DOHH2 (cell line): ENCODE measurements around the gene C9orf43.
"Not testable (repeated sequence)": the region's sequence is repeated elsewhere in the genome, so short reads cannot be mapped to it uniquely, and the experiment has no call there.

Experiments
- H3F3A ChIP-seq: fragments of 200-600 bp; sonication (generic), shearing (Covaris generic); 2 replicates; pipeline ENCODE4 v1.6.0; 2016; ENCODE audit warnings: antibody characterized with exemption, mild to moderate bottlenecking; ENCODE audit not compliant: control insufficient read depth, insufficient read depth
- H3K27ac ChIP-seq: fragments of 200-600 bp; sonication (generic); 2 replicates; pipeline ENCODE4 v1.5.1; 2014; ENCODE audit warnings: low read depth, mild to moderate bottlenecking, low read length, moderate library complexity
- H3K27me3 ChIP-seq: fragments of 200-600 bp; sonication (generic); 2 replicates; pipeline ENCODE4 v1.6.1; 2014; ENCODE audit warnings: mild to moderate bottlenecking, low read length, mixed read lengths; ENCODE audit not compliant: control insufficient read depth
- H3K36me3 ChIP-seq: fragments of 200-600 bp; sonication (generic); 2 replicates; pipeline ENCODE4 v1.6.1; 2014; ENCODE audit warnings: mild to moderate bottlenecking, low read length, moderate library complexity, mixed read lengths; ENCODE audit not compliant: control insufficient read depth
- H3K4me1 ChIP-seq: fragments of 200-600 bp; sonication (generic); 2 replicates; pipeline ENCODE4 v1.6.1; 2014; ENCODE audit warnings: mild to moderate bottlenecking, low read length, mixed read lengths; ENCODE audit not compliant: control insufficient read depth
- H3K4me2 ChIP-seq: fragments of 200-600 bp; sonication (generic); 2 replicates; pipeline ENCODE4 v1.6.0; 2014; ENCODE audit warnings: mild to moderate bottlenecking, low read length, moderate library complexity
- H3K4me3 ChIP-seq: fragments of 200-600 bp; sonication (generic); 2 replicates; pipeline ENCODE4 v1.5.1; 2014; ENCODE audit warnings: mild to moderate bottlenecking, low read length, mixed read lengths
- H3K79me2 ChIP-seq: fragments of 200-600 bp; sonication (generic); 2 replicates; pipeline ENCODE4 v1.6.1; 2014; ENCODE audit warnings: mild to moderate bottlenecking, low read length, mixed read lengths; ENCODE audit not compliant: control insufficient read depth
- H3K9me2 ChIP-seq: fragments of 200-600 bp; sonication (generic); replicated peaks from 2 replicates; pipeline ENCODE4 v1.6.1; 2014; ENCODE audit warnings: mild to moderate bottlenecking, low read length, mixed read lengths; ENCODE audit not compliant: control insufficient read depth
- H3K9me3 ChIP-seq: fragments of 200-600 bp; sonication (generic); 2 replicates; pipeline ENCODE4 v1.6.1; 2014; ENCODE audit warnings: antibody characterized with exemption, low read length, mixed read lengths; ENCODE audit not compliant: control insufficient read depth, insufficient read depth
- H4K20me1 ChIP-seq: fragments of 200-600 bp; sonication (generic); 2 replicates; pipeline ENCODE4 v1.6.0; 2014; ENCODE audit warnings: low read depth, mild to moderate bottlenecking, antibody characterized with exemption, low read length, moderate library complexity; ENCODE audit not compliant: control insufficient read depth, insufficient read depth
- EZH2phosphoT487 ChIP-seq: fragments of 200-600 bp; sonication (generic); IDR thresholded peaks from 2 replicates; pipeline ENCODE4 v1.6.1; 2017; ENCODE audit warnings: borderline replicate concordance, mild to moderate bottlenecking, antibody characterized with exemption, low read length, moderate library complexity, mixed read lengths
- TF ChIP-seq, protein P1 (sequence below): fragments of 200-600 bp; sonication (generic); IDR thresholded peaks from one replicate; pipeline ENCODE4 v1.5.1; 2014; ENCODE audit warnings: antibody characterized with exemption, mild to moderate bottlenecking, low read depth, low read length; ENCODE audit not compliant: poor library complexity, severe bottlenecking

C9orf43 gene

DNA sequence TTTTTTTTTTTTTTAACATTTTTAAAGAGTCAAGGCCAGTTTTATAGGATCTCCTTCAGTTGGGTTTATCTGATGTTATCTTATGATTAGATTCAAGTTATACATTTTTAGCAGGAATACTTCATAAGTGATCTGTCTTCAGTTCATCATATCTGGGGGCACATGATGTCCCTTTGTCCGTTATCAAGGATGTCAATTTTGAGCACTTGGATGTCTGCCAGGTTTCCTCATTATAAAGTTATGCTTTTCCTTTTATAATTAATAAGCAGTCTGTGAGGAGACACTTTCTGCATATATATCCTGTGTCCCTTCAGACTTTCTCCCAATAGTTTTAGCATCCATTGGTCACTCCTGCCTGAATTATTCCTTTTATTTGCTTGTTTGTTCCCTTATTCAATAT is 45.6 kb upstream of the C9orf43 start:
- no peaks in the 10 kb centered on the region for H3K36me3 ChIP-seq
- H3K9me3 ChIP-seq = no peaks in the 10 kb centered on the region
- no peak overlapping the region for H3K27ac ChIP-seq
- no peak overlapping the region for H3K4me3 ChIP-seq
- H3K4me1 ChIP-seq = no peaks in the 10 kb centered on the region
- no peaks in the 10 kb centered on the region for H3K79me2 ChIP-seq
- no peaks in the 10 kb centered on the region for H3F3A ChIP-seq
- H4K20me1 ChIP-seq = no peaks in the 10 kb centered on the region
- no peak overlapping the region for H3K4me2 ChIP-seq
- no peak for TF ChIP-seq EZH2phosphoT487
- TF ChIP-seq, protein P1, sequence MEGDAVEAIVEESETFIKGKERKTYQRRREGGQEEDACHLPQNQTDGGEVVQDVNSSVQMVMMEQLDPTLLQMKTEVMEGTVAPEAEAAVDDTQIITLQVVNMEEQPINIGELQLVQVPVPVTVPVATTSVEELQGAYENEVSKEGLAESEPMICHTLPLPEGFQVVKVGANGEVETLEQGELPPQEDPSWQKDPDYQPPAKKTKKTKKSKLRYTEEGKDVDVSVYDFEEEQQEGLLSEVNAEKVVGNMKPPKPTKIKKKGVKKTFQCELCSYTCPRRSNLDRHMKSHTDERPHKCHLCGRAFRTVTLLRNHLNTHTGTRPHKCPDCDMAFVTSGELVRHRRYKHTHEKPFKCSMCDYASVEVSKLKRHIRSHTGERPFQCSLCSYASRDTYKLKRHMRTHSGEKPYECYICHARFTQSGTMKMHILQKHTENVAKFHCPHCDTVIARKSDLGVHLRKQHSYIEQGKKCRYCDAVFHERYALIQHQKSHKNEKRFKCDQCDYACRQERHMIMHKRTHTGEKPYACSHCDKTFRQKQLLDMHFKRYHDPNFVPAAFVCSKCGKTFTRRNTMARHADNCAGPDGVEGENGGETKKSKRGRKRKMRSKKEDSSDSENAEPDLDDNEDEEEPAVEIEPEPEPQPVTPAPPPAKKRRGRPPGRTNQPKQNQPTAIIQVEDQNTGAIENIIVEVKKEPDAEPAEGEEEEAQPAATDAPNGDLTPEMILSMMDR = no peak
- H3K9me2 ChIP-seq = no peaks in the 10 kb centered on the region
- H3K27me3 ChIP-seq = peaks cover 5% of the 10 kb centered on the region

DNA sequence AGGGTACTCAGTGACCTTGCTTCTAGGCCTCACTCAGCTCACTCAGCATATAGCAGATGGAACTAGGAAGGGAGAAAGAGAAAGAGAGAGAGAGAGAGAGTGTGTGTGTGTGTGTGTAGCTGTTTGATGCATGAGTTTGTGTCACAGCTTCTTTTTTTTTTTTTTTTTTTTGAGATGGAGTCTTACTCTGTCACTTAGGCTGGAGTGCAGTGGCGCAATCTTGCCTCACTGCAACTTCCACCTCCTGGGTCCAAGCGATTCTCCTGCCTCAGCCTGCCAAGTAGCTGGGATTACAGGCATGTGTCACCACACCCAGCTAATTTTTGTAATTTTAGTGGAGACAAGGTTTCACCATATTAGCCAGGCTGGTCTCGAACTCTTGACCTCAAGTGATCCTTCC is 44.9 kb upstream of the C9orf43 start:
- H3K9me2 ChIP-seq, H3F3A ChIP-seq, H3K27ac ChIP-seq, H3K9me3 ChIP-seq, H3K4me2 ChIP-seq, H3K4me3 ChIP-seq, H3K4me1 ChIP-seq, H3K27me3 ChIP-seq, H3K79me2 ChIP-seq, H3K36me3 ChIP-seq, H4K20me1 ChIP-seq: not testable (repeated sequence)

DNA sequence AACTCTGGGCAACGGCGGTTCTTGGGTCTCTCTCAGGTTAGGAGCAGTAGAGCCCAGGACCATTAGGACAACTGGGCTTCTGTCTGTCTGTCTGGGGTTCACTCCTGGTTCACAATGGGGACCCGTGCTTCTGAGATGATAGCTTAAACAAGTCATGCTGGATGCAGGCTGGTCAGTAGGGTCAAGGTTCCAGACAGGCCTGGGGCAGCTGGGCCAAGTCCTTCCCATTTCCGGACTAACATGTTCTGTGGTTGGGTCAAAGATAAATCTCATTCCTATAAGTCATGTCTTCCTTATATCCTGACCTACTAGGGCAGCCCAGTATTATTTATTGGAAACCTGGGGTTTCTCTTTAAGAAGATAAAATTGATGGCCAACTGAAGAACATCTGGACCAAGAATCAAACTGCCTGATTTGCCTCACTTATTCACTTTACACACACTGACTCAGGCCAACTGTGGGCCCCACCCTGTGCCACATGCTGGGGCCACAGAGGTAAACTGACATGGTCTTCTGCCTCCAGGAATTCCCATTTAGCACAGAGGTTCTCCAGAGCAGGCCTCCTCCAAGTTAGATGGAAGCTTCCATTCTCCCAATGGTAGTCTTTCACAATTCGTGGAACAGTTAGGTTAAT is 42.1 kb upstream of the C9orf43 start:
- no peak overlapping the region for H3K27ac ChIP-seq
- TF ChIP-seq EZH2phosphoT487 = no peak
- TF ChIP-seq, protein P1 = no peak
- no peaks in the 10 kb centered on the region for H3K9me2 ChIP-seq
- no peaks in the 10 kb centered on the region for H4K20me1 ChIP-seq
- no peaks in the 10 kb centered on the region for H3K4me1 ChIP-seq
- no peaks in the 10 kb centered on the region for H3K27me3 ChIP-seq
- H3K9me3 ChIP-seq = no peaks in the 10 kb centered on the region
- no peak overlapping the region for H3K4me3 ChIP-seq
- H3K79me2 ChIP-seq = no peaks in the 10 kb centered on the region
- no peak overlapping the region for H3K4me2 ChIP-seq
- no peaks in the 10 kb centered on the region for H3F3A ChIP-seq
- H3K36me3 ChIP-seq = peaks cover 10% of the 10 kb centered on the region

DNA sequence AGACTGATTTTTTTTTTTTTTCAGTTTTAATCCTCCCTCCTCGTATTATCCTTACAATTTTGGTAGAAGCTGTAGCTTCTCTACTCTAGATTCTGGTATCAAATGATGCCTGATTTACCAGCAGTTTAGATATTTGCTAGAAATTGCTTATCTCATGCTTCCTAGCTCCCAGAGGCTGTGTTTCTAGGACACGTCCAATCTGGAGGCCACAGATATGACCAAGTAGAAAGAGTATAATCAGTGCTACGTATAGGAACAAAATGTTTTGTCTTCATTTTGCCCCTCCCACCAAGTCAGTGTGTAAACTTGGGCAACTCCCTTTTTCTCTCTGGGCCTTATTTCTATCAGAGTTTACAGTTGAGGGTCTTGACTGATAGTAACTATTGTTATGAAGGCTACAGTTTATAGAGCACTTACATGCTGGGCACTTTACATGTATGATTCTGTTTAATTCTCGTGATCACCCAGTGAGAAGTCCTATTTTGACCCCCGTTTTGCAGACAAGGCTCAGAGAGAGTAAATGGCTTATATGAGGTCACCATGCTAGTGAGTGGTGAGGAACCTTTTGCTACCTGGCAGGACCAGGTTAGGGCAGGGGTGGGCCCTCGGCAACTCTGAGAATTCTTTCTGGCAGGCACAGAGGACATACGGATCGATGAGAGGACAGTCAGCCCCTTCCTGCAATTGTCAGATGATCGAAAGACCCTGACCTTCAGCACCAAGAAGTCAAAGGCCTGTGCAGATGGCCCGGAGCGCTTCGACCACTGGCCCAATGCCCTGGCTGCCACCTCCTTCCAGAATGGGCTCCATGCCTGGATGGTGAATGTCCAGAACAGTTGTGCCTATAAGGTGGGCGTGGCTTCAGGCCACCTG is 41.3 kb upstream of the C9orf43 start:
- Histone ChIP-seq H3K27ac (no peak overlapping the region), H3K27me3 (no peaks in the 10 kb centered on the region), H3F3A (no peaks in the 10 kb centered on the region), H3K9me3 (no peaks in the 10 kb centered on the region), H3K9me2 (no peaks in the 10 kb centered on the region), H3K36me3 (peaks cover 17% of the 10 kb centered on the region), H4K20me1 (no peaks in the 10 kb centered on the region), H3K79me2 (no peaks in the 10 kb centered on the region), H3K4me3 (no peak overlapping the region), H3K4me1 (no peaks in the 10 kb centered on the region), H3K4me2 (no peak overlapping the region)
- TF ChIP-seq, protein P1 = no peak
- no peak for TF ChIP-seq EZH2phosphoT487
